GM04503 (cell line): ENCODE results near the gene ZNF689.
A peak's percentile ranks its signal among the peaks of the same experiment; 100 is the strongest.
"Not testable (repeated sequence)": the region's sequence is repeated elsewhere in the genome, so short reads cannot be mapped to it uniquely, and the experiment has no call there.

Experiments
- DNase-seq: peaks from one replicate; pipeline ENCODE4 v3.0.0-alpha.2; 2012; ENCODE audit warnings: low read depth

The ZNF689 gene

DNA sequence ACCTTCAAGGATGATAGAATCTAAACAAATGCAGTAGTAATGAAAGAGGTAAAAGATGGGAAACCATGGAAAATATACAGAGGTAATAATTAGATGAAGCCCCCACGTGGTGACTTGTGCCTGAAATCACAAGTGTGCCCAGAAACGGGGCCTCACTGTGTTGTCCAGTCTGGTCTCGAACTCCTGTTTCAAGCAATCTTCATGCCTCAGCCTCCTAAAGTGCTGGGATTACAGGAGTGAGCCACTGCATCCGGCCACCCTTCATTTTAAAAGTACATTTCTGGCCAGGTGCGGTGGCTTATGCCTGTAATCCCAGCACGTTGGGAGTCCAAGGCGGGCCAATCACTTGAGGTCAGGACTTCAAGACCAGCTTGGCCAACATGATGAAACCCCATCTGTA is 26.4 kb upstream of the ZNF689 start:
- no peak for DNase-seq

DNA sequence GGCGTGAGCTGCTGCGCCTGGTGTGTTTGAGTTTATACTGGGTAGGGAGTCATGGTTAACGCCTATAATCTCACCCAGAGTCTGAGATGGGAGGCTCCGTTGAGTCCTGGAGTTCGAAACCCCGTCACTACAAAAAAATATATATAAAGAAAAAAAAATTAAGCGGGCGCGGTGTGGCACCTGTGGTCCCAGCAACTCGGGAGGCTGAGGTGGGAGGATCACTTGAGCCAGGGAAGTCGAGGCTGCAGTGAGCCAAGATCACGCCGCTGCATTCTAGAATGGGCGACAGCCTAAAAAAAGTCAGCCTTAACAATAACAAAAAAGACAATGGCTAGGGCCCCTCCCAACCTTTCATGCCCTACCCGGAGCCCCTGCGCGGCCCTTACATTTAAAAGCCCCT is 23.3 kb upstream of the ZNF689 start:
- DNase-seq: no peak

DNA sequence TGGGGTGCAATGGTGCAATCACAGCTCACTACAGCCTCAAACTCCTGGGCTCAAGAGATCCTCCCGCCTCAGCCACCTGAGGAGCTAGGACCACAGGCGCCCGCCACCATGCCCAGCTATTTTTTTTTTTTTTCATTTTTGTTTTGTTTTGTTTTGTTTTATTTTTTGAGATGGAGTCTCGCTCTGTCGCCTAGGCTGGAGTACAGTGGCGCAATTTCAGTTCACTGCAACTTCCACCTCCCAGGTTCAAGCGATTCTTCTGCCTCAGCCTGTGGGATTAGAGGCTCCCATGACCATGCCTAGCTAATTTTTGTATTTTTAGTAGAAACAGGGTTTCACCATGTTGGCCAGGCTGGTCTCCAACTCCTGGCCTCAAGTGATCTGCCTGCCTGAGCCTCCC is 22.3 kb upstream of the ZNF689 start:
- DNase-seq: not testable (repeated sequence)

DNA sequence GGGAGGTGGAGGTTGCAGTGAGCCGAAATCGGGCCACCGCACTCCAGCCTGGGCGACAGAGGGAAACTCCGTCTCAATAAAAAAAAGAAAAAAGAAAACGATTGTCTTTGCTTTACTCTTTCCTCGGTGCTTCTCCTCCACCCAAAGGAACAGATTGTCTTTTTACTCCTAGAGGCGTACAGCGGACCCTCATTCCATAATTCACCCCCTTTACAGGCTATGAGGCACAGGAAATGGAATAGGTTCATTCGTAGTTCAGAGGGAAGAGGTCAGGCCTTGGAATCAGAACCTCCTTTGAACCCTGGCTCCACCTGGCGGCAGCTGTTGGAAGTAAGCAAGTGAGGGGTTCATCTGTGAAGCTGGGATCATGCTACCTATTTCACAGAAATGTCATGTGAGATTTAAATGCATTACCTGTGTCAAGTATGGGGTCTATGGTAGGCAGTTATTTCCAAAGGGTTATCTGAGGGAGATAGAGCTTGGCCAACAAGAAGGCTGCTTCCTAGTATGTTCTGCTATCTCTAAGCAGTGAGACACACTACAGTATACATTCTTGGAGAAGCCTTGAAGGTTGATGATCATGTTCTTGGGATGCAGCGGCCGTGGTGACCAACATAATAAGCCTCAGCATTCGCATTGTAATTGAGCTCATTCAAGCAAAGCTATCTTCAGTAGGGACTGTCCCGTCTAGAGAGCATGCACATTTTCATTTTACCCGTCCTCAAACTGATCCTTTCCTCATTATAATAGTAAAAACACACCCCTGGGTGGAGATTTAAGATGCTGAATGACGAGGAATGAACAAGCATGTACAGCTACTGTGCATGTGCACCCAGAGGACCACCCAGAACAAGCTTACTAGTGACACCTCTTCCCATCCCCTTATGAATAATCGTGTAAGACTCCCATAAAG is 18.7 kb upstream of the ZNF689 start:
- no peak for DNase-seq

DNA sequence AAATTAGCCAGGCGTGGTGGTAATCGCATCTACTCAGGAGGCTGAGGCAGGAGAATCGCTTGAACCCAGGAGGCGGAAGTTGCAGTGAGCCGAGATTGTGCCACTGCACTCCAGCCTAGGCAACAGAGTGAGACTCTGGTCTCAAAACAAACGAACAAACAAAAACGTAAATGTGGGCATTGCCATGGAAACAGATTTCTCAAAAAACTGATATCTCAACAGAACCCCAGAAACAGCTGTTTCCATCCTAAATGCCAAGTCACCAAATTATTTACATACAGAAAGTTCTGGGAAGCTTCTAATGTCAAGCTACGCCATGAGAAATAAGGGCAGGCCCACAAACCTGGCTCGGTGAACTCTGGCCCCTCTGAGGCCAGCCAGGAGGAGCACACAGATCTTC is 16.0 kb upstream of the ZNF689 start:
- no peak for DNase-seq

DNA sequence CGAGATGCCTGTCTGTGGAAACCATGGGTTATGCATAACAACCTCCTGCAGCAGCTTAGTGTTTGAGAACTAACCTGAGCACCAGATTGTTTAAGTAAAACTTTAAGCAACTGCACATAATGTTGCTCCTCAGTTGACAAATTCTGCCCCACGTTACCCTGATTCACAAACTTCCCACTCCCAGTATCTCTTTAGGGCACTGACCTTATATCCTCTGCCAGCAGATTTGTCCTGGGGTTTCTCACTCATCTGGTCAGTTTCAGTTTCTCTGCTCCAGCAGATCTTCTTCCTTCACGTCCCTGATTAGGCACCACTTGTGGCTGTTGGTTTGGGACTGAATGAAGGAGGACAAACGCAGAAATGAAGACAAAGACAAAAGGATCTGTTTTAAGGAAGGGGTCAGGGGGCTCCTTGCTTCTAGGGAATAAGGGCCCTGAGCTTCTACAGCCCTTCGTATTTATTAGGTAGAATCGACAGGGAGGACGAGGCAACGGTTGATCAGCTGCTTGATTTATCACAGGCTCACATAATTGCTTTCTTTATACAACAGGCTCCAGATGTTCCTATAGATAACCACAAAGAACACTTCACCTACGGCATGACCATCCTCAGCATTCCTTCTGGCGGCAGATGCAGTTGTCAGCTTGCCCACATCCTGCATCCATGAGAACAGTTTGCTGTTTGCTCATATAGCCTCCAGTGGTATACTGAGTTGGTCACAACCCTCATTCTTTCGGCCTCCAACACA is 13.5 kb upstream of the ZNF689 start:
- DNase-seq: no peak

DNA sequence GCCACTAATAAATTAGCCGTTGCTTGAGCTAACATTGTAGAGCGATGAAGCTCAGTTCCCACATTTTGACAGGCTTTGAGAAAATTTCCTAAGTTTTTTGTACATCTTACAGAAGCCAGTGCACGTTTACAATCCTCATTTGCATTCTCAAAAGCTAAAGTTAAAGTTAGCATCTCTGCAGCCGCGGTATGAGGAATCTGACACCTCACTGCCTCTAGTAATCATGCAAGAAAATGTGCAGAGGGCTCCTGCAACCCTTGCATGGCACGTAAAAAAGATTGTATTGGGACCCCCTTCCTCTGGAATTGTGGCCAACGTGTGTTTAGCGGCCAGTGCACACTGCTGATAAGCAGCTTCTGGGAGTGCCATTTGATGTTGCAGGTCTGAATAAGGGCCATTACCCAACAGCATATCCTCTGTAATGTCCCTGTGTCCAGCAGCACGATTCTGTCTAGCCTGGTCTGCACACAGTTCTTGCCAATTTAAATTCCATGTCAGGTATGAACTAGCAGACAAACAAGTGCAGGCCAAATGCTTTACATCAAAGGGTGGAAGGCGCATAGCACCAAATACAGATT is 12.4 kb upstream of the ZNF689 start:
- no peak for DNase-seq

DNA sequence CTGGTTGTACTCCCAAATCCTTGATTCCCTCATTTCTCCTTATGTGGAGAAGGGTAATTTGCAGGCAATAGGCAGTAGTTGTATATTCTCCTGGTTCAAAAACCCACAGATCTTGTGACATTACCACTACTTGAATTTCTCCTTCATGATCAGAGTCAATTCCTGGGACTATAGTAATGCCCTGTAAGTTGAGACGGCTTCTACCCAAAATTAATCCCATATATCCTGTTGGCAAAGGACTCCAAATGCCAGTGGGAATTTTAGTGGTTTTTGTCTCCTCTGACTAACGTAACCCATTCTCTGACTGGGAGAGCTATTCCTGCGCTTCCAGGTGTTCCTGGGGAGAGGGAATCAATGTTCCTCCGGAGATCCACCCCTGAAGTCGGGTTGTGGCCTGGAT is 11.6 kb upstream of the ZNF689 start:
- peak; percentile 44 for DNase-seq

DNA sequence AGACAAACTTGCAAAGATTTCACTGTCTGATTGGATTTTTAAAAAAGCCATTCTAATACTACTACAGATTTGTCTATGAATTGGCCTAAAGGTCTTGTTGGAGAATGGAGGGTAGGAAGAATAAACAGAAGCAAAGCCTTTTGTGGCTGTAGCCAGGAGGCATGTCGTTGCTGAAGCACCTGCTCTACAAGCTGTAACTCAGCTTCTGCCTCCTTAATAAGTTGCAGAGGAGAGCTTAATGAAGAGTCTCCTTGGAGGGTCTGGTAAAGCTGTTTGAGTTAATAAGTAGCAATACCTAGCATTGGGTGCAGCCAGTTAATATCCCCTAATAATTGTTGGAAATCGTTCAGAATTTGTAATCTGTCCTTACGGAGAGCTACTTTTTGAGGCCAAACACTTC is 10.0 kb upstream of the ZNF689 start:
- no peak for DNase-seq

DNA sequence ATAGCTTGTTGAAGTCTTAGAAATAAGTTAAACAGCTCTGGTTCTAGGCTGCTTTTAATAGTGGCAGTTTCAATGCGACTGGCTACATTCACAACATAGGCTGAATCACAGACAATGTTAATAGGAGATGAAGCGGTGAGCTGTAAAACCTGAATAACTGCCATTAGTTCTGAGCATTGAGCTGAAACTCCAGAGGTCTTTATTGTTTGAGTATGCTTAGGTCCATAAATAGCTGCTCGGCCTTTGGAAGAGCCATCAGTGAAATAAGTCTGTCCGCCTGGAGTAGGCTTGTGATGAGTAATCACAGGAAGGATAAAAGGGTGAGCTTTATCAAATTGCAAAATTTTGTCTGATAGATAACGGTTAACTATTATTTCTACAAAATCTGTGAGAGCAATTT is 9.4 kb upstream of the ZNF689 start:
- DNase-seq: no peak

DNA sequence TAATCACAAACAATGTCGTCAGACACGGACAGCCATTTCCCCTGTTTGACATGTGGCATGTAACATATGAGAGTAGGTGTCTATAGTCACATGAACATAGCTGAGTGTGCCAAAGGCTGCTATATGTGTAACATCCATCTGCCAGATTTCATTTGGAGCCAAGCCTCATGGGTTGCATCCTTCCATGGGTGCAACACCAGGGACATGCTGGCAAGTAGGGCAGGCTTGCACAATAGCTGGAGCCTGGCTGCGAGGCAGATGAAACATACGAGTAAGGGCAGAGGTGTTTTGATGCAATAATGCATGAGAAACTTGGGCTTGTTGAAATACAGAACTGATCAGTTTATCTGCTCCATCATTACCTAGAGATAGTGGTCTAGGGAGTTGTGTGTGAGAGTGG is 9.0 kb upstream of the ZNF689 start:
- DNase-seq: no peak

DNA sequence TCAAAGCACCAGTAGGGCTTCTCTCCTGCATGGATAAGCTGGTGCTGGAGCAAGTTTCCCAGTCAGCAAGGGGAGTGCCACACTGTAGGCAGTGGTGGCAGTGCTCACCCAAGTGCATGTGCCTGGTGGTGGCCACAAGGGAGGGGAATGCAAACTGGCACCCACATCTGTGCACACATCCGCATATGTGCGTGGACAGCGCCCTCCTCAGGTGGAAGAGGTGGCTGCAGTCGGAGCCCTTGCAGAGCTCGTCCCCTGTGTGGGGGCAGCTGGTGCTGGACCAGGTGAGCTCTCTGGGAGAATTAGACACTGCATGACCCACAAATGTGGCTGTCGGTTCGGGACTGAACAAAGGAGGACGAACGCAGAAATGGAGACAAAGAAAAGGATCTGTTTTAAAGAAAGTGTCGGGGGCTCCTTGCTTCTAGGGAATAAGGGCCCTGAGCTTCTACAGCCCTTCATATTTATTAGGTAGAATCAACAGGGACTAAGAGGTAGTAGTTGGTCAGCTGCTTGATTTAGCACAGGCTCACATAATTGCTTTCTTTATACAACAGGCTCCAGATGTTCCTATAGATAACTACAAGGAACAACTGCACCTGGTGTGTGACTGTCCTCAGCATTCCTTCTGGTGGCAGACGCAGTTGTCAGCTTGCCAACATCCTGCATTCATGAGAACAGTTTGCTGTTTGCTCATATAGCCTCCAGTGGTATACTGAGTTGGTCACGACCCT is 5.3 kb upstream of the ZNF689 start:
- no peak for DNase-seq

DNA sequence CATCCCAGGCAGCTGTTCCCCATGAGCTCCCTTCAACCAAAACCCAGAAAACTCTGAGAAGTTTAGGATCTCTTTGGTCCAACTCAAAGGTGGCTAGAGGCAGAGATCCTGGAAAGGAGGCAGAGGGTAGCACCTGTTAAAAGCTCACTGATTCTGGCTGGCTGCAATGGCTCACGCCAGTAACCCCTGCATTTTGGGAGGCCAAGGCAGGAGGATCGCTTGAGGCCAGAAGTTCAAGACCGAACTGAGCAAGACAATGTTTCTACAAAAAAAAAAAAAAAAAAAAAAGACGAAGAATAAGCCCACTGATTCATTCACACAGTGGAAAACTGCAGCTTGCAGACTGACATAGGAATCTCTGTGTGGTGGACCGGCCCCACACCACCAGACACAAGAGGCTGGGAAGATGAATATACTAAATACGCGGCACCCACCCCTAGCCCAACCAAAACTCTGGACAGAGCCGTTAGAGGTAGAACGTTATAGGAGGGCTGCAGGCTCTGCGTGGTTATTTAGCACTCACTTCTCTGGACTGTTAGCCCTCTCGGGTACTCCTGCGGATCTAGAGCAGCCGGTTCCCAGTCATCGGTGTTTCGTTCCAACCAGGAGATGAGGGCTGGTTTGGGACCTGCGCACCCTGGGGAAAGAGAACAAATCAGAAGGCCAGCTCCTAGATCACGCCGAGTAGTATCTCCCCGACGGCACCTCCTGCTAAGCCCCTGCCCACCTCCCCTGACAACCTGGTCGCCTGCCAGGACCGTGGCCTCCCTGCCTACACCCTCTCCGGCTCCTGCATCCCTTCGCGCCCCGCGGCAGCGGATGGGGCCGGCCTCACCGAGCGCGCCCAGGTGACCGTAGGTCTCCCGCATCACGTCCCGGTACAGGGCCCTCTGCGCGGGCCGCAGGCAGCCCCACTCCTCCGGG is 925 bp downstream of the ZNF689 start:
- no peak for DNase-seq

DNA sequence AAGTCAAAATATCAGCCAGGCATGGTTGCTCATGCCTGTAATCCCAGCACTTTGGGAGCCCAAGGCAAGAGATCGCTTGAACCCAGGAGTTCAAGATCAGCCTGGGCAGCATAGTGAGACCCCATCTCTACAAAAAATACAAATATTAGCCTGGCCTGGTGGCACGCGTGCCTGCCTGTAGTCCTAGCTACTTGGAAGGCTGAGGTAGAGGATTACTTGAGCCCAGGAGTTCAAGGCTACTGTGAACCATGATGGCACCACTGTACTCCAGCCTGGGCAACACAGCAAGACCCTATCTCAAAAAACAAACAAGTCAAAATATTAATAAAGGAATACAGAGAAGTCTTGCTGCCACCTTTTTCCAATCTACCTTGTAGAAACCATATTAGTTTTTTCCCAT is 4.2 kb downstream of the ZNF689 start:
- DNase-seq: no peak

DNA sequence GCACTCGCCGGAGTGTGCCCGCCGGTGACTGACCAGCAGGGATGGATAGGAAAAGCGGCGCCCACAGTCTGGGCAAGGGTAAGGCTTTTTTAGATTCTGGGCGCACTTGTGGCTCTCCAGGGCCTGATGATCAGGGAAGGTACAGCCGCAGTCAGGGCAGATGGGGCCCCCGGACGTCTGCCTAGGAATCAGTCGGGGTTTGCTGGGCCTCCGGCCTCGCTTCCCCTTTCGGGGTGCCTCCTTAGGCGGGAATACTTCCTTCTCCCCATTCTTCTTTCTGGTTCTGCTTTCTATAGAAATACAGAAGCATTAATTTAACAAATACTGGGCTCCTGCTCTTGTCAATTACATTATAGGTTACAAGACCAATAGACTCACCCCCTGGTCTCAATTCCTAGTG is 5.0 kb downstream of the ZNF689 start:
- no peak for DNase-seq

DNA sequence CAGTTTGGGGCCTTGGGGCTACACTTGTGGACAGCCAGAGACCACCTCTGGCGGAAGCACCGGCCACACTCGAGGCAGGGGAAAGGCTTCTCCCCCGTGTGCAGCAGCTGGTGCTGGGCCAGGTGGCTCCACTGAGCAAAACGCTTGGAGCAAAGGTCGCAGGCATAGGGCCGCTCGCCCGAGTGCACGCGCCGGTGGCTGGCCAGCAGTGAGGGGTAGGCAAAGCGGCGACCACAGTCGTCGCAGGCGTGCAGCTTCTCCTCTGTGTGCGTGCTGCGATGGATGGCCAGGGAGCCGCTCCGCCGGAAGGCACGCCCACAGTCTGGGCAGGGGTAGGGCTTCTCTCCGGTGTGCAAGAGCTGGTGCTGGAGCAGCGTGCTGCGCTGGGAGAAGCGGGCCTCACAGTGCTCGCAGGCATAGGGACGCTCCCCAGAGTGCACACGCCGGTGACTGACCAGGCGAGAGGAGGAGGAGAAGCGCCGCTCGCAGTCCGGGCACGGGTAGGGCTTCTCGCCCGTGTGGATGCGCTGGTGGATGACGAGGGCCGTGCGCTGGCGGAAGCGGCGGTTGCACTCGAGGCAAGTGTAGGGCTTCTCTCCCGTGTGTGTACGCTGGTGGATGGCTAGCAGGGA is 5.8 kb downstream of the ZNF689 start:
- DNase-seq: no peak

DNA sequence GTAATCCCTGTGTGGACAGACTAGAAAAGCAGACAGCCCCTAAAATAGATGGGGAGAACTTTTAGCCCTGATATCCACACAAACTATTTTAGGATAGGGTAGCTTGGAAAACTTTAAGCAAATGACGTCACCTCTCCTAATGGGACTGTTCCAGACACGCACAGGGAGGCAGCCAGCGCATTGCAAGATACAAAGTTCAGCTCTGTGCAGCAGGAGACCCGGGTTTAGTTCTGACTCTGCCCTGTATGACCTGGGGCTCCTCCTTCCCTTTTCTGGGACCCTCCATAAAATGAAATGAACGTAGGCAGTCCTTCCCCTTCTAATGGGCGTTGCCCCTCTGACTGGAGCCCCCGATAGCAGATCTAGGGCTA is 6.3 kb downstream of the ZNF689 start:
- DNase-seq: no peak

DNA sequence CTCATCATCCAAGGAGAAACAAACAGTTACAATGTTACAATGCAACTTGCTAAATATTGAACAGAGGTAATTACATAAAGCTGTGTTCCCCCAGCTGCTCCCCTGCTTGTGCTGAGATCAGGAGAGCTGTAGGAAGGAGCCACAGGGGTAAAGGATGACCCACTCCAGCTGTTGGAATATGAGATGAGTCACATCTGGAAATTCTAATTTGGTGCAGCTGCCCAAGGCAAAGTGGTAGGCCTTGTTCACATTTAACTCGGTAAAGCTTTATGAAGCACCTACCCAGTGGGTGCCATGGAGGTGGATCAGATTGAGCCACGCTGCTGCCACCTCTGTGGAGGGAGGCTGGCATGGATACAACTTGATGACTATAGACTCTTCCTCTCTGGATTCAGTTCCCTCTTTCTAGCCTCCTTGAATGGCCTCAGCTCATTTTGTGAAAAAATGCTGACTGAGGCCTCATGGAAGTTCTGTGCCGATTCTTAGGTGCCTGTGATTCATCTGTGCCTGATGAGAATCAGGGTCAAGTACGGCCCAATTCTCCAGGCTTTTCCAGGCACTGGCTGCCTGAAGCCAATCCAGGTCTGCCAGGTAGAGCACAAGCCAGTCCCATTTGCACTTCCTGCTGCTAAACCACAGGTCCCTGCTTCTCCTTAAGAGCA is 7.4 kb downstream of the ZNF689 start:
- DNase-seq: no peak

DNA sequence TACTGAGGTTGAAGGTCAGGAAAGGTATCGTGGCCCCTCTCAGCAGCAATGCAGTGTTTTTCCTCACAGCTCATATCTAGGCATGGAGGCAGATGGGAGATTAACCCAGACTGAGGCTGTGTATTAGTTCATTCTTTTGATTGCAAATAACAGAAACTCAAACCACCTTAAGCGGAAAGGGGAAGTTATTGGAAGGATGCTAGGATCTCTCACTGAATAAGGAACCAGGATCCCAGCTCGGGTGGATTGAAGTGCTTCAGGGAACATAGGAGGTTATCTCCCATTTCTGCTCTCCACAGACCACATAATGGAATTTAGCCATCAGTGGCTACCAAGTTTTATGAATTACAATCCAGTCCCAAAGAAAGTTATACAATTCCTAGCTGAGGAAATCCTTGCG is 8.2 kb downstream of the ZNF689 start:
- no peak for DNase-seq

DNA sequence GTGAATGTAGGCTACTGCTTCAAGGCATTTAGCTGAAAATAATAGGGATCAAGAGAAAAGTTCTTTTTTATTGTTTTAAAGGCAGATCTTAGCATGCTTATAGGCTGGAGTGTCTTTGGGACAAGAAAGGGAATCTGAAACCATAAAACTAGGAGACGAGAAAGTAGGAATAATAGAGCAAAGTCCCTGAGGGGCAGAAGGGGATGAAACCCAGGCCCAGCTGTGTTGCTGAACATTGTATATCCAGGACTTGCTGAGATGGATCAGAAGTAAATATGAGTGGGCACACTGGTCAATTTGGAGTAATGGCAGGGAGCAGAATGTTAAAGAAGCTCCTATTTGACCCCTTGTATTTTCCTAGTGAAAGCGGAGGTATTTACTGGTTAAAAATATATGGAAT is 9.3 kb downstream of the ZNF689 start:
- no peak for DNase-seq
